Measurements from ENCODE around the gene MGAT5. TPM values are rescaled to one million over a fixed set of nuclear protein-coding genes. Genes with fewer than 3 reads are reported as not detected.

The MGAT5 gene
- total RNA-seq, 1 donor from 2014 or later, result 37.6 TPM

DNA sequence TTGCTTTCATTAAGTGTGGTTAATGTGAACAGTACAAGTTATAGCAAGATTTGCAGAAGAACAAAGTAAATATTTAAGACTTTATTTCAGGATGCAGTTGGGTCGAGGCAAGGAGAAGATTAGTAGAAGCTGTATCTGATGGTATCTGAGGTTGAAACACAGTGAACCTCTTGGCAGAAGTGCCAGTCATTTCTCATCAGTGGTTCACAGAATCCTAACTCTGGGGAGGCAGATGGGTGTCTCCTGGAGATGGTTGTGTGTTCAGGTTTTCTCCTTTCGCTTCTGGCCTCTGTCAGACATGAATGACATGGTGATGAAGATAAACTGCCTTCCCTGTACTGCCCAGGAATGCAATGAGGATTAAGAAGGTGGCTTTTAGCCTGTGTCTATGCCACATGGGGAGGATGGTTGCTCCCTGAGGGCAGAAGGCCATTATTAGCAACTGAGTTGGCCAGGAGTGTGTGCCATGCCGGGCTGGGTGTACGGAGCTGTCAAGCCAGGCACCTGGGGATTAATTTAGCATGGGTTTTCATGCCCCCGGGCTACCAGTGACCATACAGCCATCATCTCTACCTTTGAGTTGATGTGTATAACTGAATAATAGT, 28.0 kb downstream of the MGAT5 start:
- H3K4me1 ChIP-seq (ENCODE audit: control insufficient read depth in 3 of 3, insufficient read depth in 3 of 3, low read length in 3 of 3), result peaks cover 2 to 12% (median 6%) of the 10 kb centered on the region in 3 donors
- no peak overlapping the region for H3K4me3 ChIP-seq (ENCODE audit: low read length in 3 of 3)
- H3K27ac ChIP-seq (ENCODE audit: low read depth, low read length), result no peak overlapping the region
- H3K36me3 ChIP-seq (ENCODE audit: control insufficient read depth in 3 of 3, insufficient read depth in 3 of 3, low read length in 3 of 3), result no peaks in the 10 kb centered on the region
- H3K9ac ChIP-seq (ENCODE audit: low read depth in 1 of 3, low read length in 3 of 3), result no peak overlapping the region
- no peaks in the 10 kb centered on the region for H3K9me3 ChIP-seq (ENCODE audit: control insufficient read depth in 3 of 3, low read length in 3 of 3)
- peaks cover 0 to 10% (median 8%) of the 10 kb centered on the region in 3 donors for H3K27me3 ChIP-seq (ENCODE audit: control insufficient read depth in 3 of 3, insufficient read depth in 3 of 3, low read length in 3 of 3)

DNA sequence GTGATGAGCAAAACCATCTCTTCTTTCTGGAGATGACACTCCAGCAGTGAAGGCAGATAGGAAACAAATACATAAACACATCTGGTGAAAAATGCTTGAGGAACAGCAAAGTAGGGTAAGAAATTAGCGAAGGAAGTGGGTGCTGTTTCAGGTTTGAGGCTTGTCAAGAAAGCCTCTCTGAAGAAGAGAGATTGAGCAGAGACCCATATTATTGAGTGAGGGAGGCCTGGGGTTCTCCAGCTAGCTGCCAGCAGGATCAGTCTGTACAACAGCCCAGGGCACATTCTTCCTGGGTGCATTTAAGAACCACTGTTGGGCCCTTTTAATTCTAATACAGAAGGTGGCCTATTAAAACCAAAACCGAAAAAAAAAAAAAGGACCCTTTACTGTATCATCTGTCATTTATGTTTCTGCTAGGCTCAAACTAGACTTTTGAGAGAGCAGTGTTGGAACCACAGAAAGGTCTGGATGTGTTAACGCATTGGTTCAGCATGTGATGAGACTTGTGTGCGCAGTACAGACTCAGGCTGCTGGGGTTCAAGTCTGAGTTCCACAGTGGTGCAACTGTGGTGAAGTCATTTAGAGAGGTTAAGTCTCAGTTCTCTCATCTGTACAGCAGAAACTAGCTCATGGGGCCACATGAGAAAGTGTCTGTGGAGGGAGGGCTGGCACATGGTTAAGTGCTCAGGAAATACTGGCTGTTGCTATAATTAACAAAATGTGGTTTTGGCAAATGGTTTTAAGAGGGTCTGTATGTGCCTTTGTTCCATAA, 28.9 kb downstream of the MGAT5 start:
- H3K27me3 ChIP-seq (ENCODE audit: control insufficient read depth in 3 of 3, insufficient read depth in 3 of 3, low read length in 3 of 3), result peaks cover 0 to 10% (median 8%) of the 10 kb centered on the region in 3 donors
- H3K4me3 ChIP-seq (ENCODE audit: low read length in 3 of 3), result no peak overlapping the region
- no peaks in the 10 kb centered on the region for H3K9me3 ChIP-seq (ENCODE audit: control insufficient read depth in 3 of 3, low read length in 3 of 3)
- H3K36me3 ChIP-seq (ENCODE audit: control insufficient read depth in 3 of 3, insufficient read depth in 3 of 3, low read length in 3 of 3), result no peaks in the 10 kb centered on the region
- H3K9ac ChIP-seq (ENCODE audit: low read depth in 1 of 3, low read length in 3 of 3), result no peak overlapping the region
- H3K4me1 ChIP-seq (ENCODE audit: control insufficient read depth in 3 of 3, insufficient read depth in 3 of 3, low read length in 3 of 3), result peaks cover 2 to 12% (median 6%) of the 10 kb centered on the region in 3 donors
- H3K27ac ChIP-seq (ENCODE audit: low read depth, low read length), result no peak overlapping the region

DNA sequence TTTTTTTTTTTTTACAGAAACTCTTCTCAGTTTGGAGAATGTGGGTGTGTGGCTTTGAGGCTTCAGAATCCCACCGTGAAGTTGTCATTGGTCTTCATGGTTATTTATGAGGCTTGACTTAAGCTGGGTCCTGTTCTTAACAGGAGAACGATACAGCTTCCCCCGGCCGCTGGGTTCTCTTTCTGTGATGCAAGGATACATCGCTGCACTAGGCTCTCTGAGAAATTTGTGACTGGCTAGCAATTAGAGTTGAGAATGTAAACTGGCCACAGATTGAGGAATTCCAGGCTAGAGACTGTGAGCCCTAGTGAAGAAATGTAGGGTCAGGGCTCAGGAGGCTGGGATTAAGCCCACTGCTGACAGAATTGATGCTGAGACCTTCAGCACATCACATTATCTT, 29.8 kb downstream of the MGAT5 start:
- H3K4me3 ChIP-seq (ENCODE audit: low read length in 3 of 3), result no peak overlapping the region
- peaks cover 0 to 10% (median 4%) of the 10 kb centered on the region in 3 donors for H3K27me3 ChIP-seq (ENCODE audit: control insufficient read depth in 3 of 3, insufficient read depth in 3 of 3, low read length in 3 of 3)
- no peak overlapping the region for H3K9ac ChIP-seq (ENCODE audit: low read depth in 1 of 3, low read length in 3 of 3)
- H3K4me1 ChIP-seq (ENCODE audit: control insufficient read depth in 3 of 3, insufficient read depth in 3 of 3, low read length in 3 of 3), result peaks cover 2 to 10% (median 6%) of the 10 kb centered on the region in 3 donors
- H3K36me3 ChIP-seq (ENCODE audit: control insufficient read depth in 3 of 3, insufficient read depth in 3 of 3, low read length in 3 of 3), result no peaks in the 10 kb centered on the region
- H3K9me3 ChIP-seq (ENCODE audit: control insufficient read depth in 3 of 3, low read length in 3 of 3), result no peaks in the 10 kb centered on the region
- H3K27ac ChIP-seq (ENCODE audit: low read depth, low read length), result no peak overlapping the region

DNA sequence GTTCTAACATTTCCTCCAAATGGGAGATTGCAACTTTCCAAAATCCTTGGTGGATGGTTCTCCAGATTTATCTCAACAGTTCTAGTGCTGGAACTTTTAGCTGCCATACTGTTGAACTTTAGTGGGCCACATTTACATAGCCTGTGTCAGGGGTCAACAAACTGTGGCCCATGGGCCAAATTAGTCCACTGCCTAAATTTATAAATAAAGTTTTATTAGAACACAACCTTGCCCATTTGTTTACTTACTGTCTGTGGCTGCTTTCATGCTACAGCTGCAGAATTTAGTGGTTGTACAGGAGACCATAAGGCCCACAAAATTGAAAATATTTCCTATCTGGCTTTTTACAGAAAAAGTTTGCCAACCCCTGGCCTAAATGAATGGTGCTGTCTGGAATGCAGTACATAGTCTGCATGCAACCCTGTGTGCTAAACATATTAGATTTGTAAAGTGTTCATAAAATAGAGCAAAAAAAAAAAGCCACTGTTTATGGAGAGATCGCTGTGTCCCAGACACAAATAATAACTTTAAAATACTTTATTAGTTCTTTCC, 30.3 kb downstream of the MGAT5 start:
- no peak overlapping the region for H3K27ac ChIP-seq (ENCODE audit: low read depth, low read length)

DNA sequence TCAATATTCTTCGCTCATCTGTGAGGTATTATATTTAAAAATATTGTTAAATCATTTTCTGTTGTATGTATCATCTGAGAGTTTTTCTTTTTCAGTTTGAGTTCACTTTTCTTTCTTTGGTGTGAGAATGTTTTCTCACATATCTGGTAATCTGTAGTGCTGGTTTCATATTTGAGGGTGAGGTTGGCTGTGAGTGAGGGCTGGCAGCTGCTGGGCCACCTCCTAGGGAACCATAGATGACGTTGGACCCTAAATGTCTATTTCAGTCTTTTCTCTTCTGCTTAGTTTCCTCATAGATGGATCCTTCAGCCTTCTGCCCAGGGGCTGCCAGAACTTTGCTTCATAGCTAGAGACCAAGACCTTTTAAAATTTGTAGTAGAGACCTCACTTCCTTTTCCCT, 33.5 kb downstream of the MGAT5 start:
- Histone ChIP-seq H3K4me1 (ENCODE audit: control insufficient read depth in 3 of 3, insufficient read depth in 3 of 3, low read length in 3 of 3) (peaks cover 0 to 6% (median 3%) of the 10 kb centered on the region in 3 donors), H3K9ac (ENCODE audit: low read depth in 1 of 3, low read length in 3 of 3) (no peak overlapping the region), H3K27me3 (ENCODE audit: control insufficient read depth in 3 of 3, insufficient read depth in 3 of 3, low read length in 3 of 3) (peaks cover 0 to 7% (median 0%) of the 10 kb centered on the region in 3 donors), H3K36me3 (ENCODE audit: control insufficient read depth in 3 of 3, insufficient read depth in 3 of 3, low read length in 3 of 3) (no peaks in the 10 kb centered on the region), H3K4me3 (ENCODE audit: low read length in 3 of 3) (no peak overlapping the region), H3K27ac (ENCODE audit: low read depth, low read length) (no peak overlapping the region), H3K9me3 (ENCODE audit: control insufficient read depth in 3 of 3, low read length in 3 of 3) (no peaks in the 10 kb centered on the region)

More for the DNA sequence above, 30.3 kb downstream of the MGAT5 start:
- no peaks in the 10 kb centered on the region for H3K9me3 ChIP-seq (ENCODE audit: control insufficient read depth in 3 of 3, low read length in 3 of 3)
- H3K9ac ChIP-seq (ENCODE audit: low read depth in 1 of 3, low read length in 3 of 3), result no peak overlapping the region
- H3K4me1 ChIP-seq (ENCODE audit: control insufficient read depth in 3 of 3, insufficient read depth in 3 of 3, low read length in 3 of 3), result peaks cover 2 to 8% (median 6%) of the 10 kb centered on the region in 3 donors
- no peak overlapping the region for H3K4me3 ChIP-seq (ENCODE audit: low read length in 3 of 3)
- H3K27me3 ChIP-seq (ENCODE audit: control insufficient read depth in 3 of 3, insufficient read depth in 3 of 3, low read length in 3 of 3), result peaks cover 0 to 10% (median 0%) of the 10 kb centered on the region in 3 donors
- no peaks in the 10 kb centered on the region for H3K36me3 ChIP-seq (ENCODE audit: control insufficient read depth in 3 of 3, insufficient read depth in 3 of 3, low read length in 3 of 3)

DNA sequence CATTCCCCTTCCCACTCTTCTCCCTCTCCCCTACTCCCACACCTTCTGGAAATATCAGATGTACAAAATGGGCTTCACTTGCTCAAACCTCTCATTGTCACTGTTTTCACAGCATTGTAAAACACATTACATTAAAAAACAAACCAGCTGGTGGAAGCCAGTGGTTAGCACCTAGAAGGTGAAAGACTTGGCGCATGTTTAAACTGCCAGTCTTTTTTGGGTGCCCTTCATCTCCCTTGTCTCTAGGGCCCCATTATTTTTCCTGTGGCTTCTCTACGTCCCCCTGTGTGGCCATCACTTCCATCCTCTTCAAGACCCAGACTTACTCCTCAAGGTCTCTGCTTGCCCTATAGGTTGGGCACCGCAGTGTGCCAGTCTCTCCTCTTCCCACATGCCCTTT, 34.9 kb downstream of the MGAT5 start:
- H3K4me1 ChIP-seq (ENCODE audit: control insufficient read depth in 3 of 3, insufficient read depth in 3 of 3, low read length in 3 of 3), result no peaks in the 10 kb centered on the region
- H3K9me3 ChIP-seq (ENCODE audit: control insufficient read depth in 3 of 3, low read length in 3 of 3), result no peaks in the 10 kb centered on the region
- no peak overlapping the region for H3K4me3 ChIP-seq (ENCODE audit: low read length in 3 of 3)
- no peak overlapping the region for H3K9ac ChIP-seq (ENCODE audit: low read depth in 1 of 3, low read length in 3 of 3)
- H3K36me3 ChIP-seq (ENCODE audit: control insufficient read depth in 3 of 3, insufficient read depth in 3 of 3, low read length in 3 of 3), result no peaks in the 10 kb centered on the region
- H3K27ac ChIP-seq (ENCODE audit: low read depth, low read length), result no peak overlapping the region
- H3K27me3 ChIP-seq (ENCODE audit: control insufficient read depth in 3 of 3, insufficient read depth in 3 of 3, low read length in 3 of 3), result peaks cover 0 to 7% (median 0%) of the 10 kb centered on the region in 3 donors

DNA sequence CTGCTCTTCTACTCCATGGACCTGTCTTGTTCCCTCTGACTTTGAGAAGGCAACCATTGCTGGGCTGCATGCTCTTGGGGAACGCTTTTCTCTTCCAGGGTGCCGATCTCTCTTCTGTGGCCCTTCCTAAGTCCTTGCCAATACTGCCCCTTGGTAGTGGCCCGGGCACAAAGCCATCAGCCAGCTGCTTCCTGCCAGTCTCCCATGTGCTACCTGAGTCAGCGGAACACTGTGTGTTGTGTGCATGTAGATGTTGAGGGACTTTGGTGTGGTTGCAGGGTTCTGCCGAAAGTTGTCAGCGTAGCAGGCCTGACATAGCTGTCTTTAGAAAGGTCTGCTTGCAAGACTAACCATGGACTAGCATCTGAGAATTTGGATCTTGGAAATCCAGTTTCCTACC, 35.4 kb downstream of the MGAT5 start:
- no peaks in the 10 kb centered on the region for H3K9me3 ChIP-seq (ENCODE audit: control insufficient read depth in 3 of 3, low read length in 3 of 3)
- H3K36me3 ChIP-seq (ENCODE audit: control insufficient read depth in 3 of 3, insufficient read depth in 3 of 3, low read length in 3 of 3), result no peaks in the 10 kb centered on the region
- H3K27ac ChIP-seq (ENCODE audit: low read depth, low read length), result no peak overlapping the region
- no peak overlapping the region for H3K4me3 ChIP-seq (ENCODE audit: low read length in 3 of 3)
- H3K4me1 ChIP-seq (ENCODE audit: control insufficient read depth in 3 of 3, insufficient read depth in 3 of 3, low read length in 3 of 3), result no peaks in the 10 kb centered on the region
- no peak overlapping the region for H3K9ac ChIP-seq (ENCODE audit: low read depth in 1 of 3, low read length in 3 of 3)
- peaks cover 0 to 7% (median 0%) of the 10 kb centered on the region in 3 donors for H3K27me3 ChIP-seq (ENCODE audit: control insufficient read depth in 3 of 3, insufficient read depth in 3 of 3, low read length in 3 of 3)

DNA sequence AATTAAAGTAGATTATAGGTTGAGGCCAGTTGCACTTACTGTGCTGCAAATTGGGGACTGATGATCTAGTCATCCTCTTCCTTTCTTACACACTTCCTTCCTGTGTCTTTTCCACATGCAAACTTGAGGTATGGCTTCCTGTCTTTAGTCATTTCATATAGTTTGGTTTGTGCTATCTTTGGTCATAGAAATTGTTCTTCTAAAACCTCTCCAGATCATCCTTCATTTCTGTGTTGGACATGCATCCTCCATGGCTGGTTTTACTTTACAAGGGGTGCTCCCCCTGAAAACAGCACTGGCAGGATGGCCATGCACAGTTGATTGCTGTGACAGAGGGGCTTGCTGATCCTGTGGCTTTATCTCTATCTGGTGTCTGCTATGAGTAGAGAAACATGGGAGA, 36.5 kb downstream of the MGAT5 start:
- Histone ChIP-seq H3K27me3 (ENCODE audit: control insufficient read depth in 3 of 3, insufficient read depth in 3 of 3, low read length in 3 of 3) (peaks cover 0 to 7% (median 0%) of the 10 kb centered on the region in 3 donors), H3K4me3 (ENCODE audit: low read length in 3 of 3) (no peak overlapping the region), H3K9ac (ENCODE audit: low read depth in 1 of 3, low read length in 3 of 3) (no peak overlapping the region), H3K36me3 (ENCODE audit: control insufficient read depth in 3 of 3, insufficient read depth in 3 of 3, low read length in 3 of 3) (no peaks in the 10 kb centered on the region), H3K9me3 (ENCODE audit: control insufficient read depth in 3 of 3, low read length in 3 of 3) (no peaks in the 10 kb centered on the region), H3K27ac (ENCODE audit: low read depth, low read length) (no peak overlapping the region), H3K4me1 (ENCODE audit: control insufficient read depth in 3 of 3, insufficient read depth in 3 of 3, low read length in 3 of 3) (no peaks in the 10 kb centered on the region)

DNA sequence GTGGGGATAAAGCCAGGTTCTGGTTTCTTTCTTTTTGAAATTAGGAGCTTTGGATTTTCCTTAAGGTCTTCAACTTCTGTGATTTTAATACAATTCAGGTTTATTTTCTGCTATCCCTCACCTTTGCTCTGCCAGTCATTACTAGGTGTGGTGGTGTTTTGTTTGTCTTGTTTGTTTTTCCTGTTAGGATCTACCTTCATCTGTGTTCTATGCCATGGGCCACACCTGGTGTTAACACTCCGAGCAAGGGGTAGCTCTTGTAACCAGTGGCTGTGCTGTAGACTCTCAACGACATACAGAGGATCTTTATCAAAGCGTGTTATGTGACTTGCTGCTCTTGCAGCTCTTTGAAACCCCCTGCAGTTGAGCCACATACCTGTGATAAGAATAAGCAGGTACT, 38.6 kb downstream of the MGAT5 start:
- Histone ChIP-seq H3K9ac (ENCODE audit: low read depth in 1 of 3, low read length in 3 of 3) (no peak overlapping the region), H3K4me1 (ENCODE audit: control insufficient read depth in 3 of 3, insufficient read depth in 3 of 3, low read length in 3 of 3) (peaks cover 0 to 6% (median 0%) of the 10 kb centered on the region in 3 donors), H3K27me3 (ENCODE audit: control insufficient read depth in 3 of 3, insufficient read depth in 3 of 3, low read length in 3 of 3) (peaks cover 0 to 4% (median 0%) of the 10 kb centered on the region in 3 donors), H3K4me3 (ENCODE audit: low read length in 3 of 3) (no peak overlapping the region), H3K36me3 (ENCODE audit: control insufficient read depth in 3 of 3, insufficient read depth in 3 of 3, low read length in 3 of 3) (no peaks in the 10 kb centered on the region), H3K9me3 (ENCODE audit: control insufficient read depth in 3 of 3, low read length in 3 of 3) (no peaks in the 10 kb centered on the region), H3K27ac (ENCODE audit: low read depth, low read length) (no peak overlapping the region)

Data from skeletal muscle tissue (tissue), 4 donors.